ENCODE measurements around the gene RABL6. TPM values are rescaled to one million over a fixed set of nuclear protein-coding genes. Genes with fewer than 3 reads are reported as not detected.
A peak's percentile ranks its signal among the peaks of the same experiment; 100 is the strongest.

RABL6 gene
- total and polyA plus RNA-seq, 2 of the 4 experiments (the other 2 are of a cell fraction), result 37.1 to 47.5 TPM

- H3K23ac ChIP-seq (ENCODE audit: low read depth, low read length), result no peak overlapping the region
- H4K5ac ChIP-seq (ENCODE audit: low read depth, low read length), result no peak overlapping the region
- H3K4me3 ChIP-seq (ENCODE audit: insufficient read depth, low read depth, low read length), result no peak overlapping the region
- no peak overlapping the region for H2AFZ ChIP-seq (replicated peaks; ENCODE audit: low read length, poor library complexity)
- peaks cover 8% of the 10 kb centered on the region for H3K4me1 ChIP-seq (ENCODE audit: control insufficient read depth, insufficient read depth, low read length)
- intact Hi-C loops (cut with micrococcal nuclease), result no loop called here
- H2AK9ac ChIP-seq (replicated peaks; ENCODE audit: low read depth, low read length, poor library complexity), result peak overlapping the region; percentile 16
- H3K79me1 ChIP-seq (ENCODE audit: low read depth in 1 of 2, low read length in 2 of 2), result peaks cover 0 to 16% of the 10 kb centered on the region in 2 experiments; a peak in 1 of 4 replicates
- TF ChIP-seq, protein P1, sequence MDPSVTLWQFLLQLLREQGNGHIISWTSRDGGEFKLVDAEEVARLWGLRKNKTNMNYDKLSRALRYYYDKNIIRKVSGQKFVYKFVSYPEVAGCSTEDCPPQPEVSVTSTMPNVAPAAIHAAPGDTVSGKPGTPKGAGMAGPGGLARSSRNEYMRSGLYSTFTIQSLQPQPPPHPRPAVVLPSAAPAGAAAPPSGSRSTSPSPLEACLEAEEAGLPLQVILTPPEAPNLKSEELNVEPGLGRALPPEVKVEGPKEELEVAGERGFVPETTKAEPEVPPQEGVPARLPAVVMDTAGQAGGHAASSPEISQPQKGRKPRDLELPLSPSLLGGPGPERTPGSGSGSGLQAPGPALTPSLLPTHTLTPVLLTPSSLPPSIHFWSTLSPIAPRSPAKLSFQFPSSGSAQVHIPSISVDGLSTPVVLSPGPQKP (IDR thresholded peaks at IDR 0.05; ENCODE audit: borderline replicate concordance, low read depth, low read length), result no peak
- TF ChIP-seq CEBPB (IDR thresholded peaks at IDR 0.05; ENCODE audit: low read depth, low read length) (no peak), FOS (IDR thresholded peaks at IDR 0.05; ENCODE audit: low read depth, low read length) (no peak), RAD21 (IDR thresholded peaks at IDR 0.05; ENCODE audit: low read length) (no peak), MAZ (IDR thresholded peaks at IDR 0.05; ENCODE audit: borderline replicate concordance, low read depth, low read length) (no peak), MXI1 (IDR thresholded peaks at IDR 0.05; ENCODE audit: borderline replicate concordance, low read depth, low read length) (no peak), RCOR1 (IDR thresholded peaks at IDR 0.05; ENCODE audit: insufficient replicate concordance, low read length) (no peak), CTCF (conservative IDR thresholded peaks at IDR 0.05; ENCODE audit: low read depth, low read length) (no peak), POLR2A (IDR thresholded peaks at IDR 0.05; ENCODE audit: low read depth, low read length) (no peak), NFE2L2 (IDR thresholded peaks at IDR 0.05; ENCODE audit: low read depth, low read length) (no peak), RFX5 (IDR thresholded peaks at IDR 0.05; ENCODE audit: low read depth, low read length) (no peak), MAFK (IDR thresholded peaks at IDR 0.05; ENCODE audit: low read depth, low read length) (no peak), SMC3 (IDR thresholded peaks at IDR 0.05; ENCODE audit: low read depth, low read length) (no peak)
- TF ChIP-seq, protein P2, sequence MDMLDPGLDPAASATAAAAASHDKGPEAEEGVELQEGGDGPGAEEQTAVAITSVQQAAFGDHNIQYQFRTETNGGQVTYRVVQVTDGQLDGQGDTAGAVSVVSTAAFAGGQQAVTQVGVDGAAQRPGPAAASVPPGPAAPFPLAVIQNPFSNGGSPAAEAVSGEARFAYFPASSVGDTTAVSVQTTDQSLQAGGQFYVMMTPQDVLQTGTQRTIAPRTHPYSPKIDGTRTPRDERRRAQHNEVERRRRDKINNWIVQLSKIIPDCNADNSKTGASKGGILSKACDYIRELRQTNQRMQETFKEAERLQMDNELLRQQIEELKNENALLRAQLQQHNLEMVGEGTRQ (IDR thresholded peaks at IDR 0.05; ENCODE audit: low read depth, low read length), result no peak
- in situ Hi-C loops (cut with MboI; ENCODE audit: low sequenced_read_pairs), result no loop called here
- dilution Hi-C loops (cut with HindIII; ENCODE audit: low sequenced_read_pairs, unreplicated experiment), result no loop called here
- DNase-seq (no peak), ATAC-seq (ENCODE audit: low read depth) (no peak)
- no peak overlapping the region for H3K27ac ChIP-seq (ENCODE audit: insufficient read depth, low read length)
- CTCF ChIA-PET, result no interaction called here
- no peaks in the 10 kb centered on the region for H3K9me1 ChIP-seq (ENCODE audit: insufficient read depth, low read length)
- BruUV-seq (replicated peaks), result no TSS peak
- H2BK20ac ChIP-seq (ENCODE audit: low read depth, low read length), result no peak overlapping the region
- H4K20me1 ChIP-seq (ENCODE audit: insufficient read depth, low read length), result peaks cover 5% of the 10 kb centered on the region; the same call in 1 of the 2 replicates
- no peak overlapping the region for H3K4me2 ChIP-seq (ENCODE audit: low read depth, low read length)
- peaks cover 17% of the 10 kb centered on the region for H3K36me3 ChIP-seq (ENCODE audit: control insufficient read depth, insufficient read depth, low read length)
- no peak overlapping the region for H2BK120ac ChIP-seq (ENCODE audit: low read depth, low read length)
- H2BK5ac ChIP-seq (ENCODE audit: low read depth, low read length, poor library complexity, severe bottlenecking), result no peak overlapping the region
- no peak overlapping the region for H4K91ac ChIP-seq (ENCODE audit: insufficient read depth, low read depth, low read length)
- H2AK5ac ChIP-seq (ENCODE audit: low read depth, low read length), result no peak overlapping the region
- no peak overlapping the region for H4K8ac ChIP-seq (ENCODE audit: low read depth in 2 of 2, low read length in 2 of 2)
- H3K18ac ChIP-seq (ENCODE audit: low read depth, low read length), result no peak overlapping the region
- no peaks in the 10 kb centered on the region for H3K27me3 ChIP-seq (ENCODE audit: control insufficient read depth, insufficient read depth, low read length)
- POLR2A ChIA-PET (ENCODE audit: unreplicated experiment), result no interaction called here
- no peak overlapping the region for H3K4ac ChIP-seq (ENCODE audit: low read depth, low read length)
- no peak overlapping the region for H3K9ac ChIP-seq (ENCODE audit: low read depth, low read length)
- no peak overlapping the region for H3K56ac ChIP-seq (ENCODE audit: extremely low read depth, insufficient read depth, low read length)
- no peak overlapping the region for H3K14ac ChIP-seq (replicated peaks; ENCODE audit: low read depth, low read length)
- 83% methylated on average over 2 of the region's 19 CpGs; no CpG with 5 or more reads in 1 of the 2 experiments for WGBS, 2 experiments (ENCODE audit: extremely low coverage in 2 of 2, insufficient read length in 1 of 2)
- no peak overlapping the region for H2BK15ac ChIP-seq (ENCODE audit: low read depth, low read length)
- no peaks in the 10 kb centered on the region for H3K9me3 ChIP-seq (ENCODE audit: control insufficient read depth, insufficient read depth, low read length)
Measured at GRCh38 chr9:136857166-136857565, 49.4 kb downstream of the RABL6 start.

Measured in IMR-90 (cell line).